Astrocyte (in vitro differentiated cells and primary cell): ENCODE data around the gene USO1. TPM values are rescaled to one million over a fixed set of nuclear protein-coding genes. Genes with fewer than 3 reads are reported as not detected.

Experiments
- DNase-seq: peaks from one replicate; pipeline ENCODE4 v3.0.0-alpha.2; 2010; ENCODE audit warnings: low read depth
- FAIRE-seq: peaks from 2 replicates; lab custom pipeline; 2011; peaks lifted over from hg19 to GRCh38; lab: Jason Lieb, UNC
- H2AFZ ChIP-seq: 2 replicates; pipeline ENCODE4 v1.6.0; 2012; ENCODE audit warnings: low read depth, low read length, inconsistent platforms
- H3K27ac ChIP-seq: 2 replicates; pipeline ENCODE4 v1.5.1; 2011; ENCODE audit warnings: low read depth, low read length, inconsistent platforms
- H3K27me3 ChIP-seq: 2 replicates; pipeline ENCODE4 v1.6.0; 2011; ENCODE audit warnings: low read length, inconsistent platforms; ENCODE audit not compliant: insufficient read depth
- H3K36me3 ChIP-seq: 2 replicates; pipeline ENCODE4 v1.5.1; 2011; ENCODE audit warnings: low read length, inconsistent platforms; ENCODE audit not compliant: insufficient read depth
- H3K4me1 ChIP-seq: 2 replicates; pipeline ENCODE4 v1.5.1; 2011; ENCODE audit warnings: low read length, inconsistent platforms; ENCODE audit not compliant: insufficient read depth
- H3K4me2 ChIP-seq: 2 replicates; pipeline ENCODE4 v1.6.0; 2012; ENCODE audit warnings: low read length, inconsistent platforms
- H3K4me3 ChIP-seq: 2 replicates; pipeline ENCODE4 v1.5.1; 2011; ENCODE audit warnings: low read depth, mild to moderate bottlenecking, low read length, inconsistent platforms; ENCODE audit not compliant: insufficient read depth
- H3K79me2 ChIP-seq: 2 replicates; pipeline ENCODE4 v1.6.0; 2012; ENCODE audit warnings: mild to moderate bottlenecking, low read length, inconsistent platforms; ENCODE audit not compliant: insufficient read depth
- H3K9ac ChIP-seq: 2 replicates; pipeline ENCODE4 v1.6.0; 2012; ENCODE audit warnings: mild to moderate bottlenecking, low read length, inconsistent platforms
- H3K9me3 ChIP-seq: 2 replicates; pipeline ENCODE4 v1.5.1; 2012; ENCODE audit warnings: low read depth, mild to moderate bottlenecking, low read length, inconsistent platforms; ENCODE audit not compliant: insufficient read depth
- H4K20me1 ChIP-seq: 2 replicates; pipeline ENCODE4 v1.6.0; 2012; ENCODE audit warnings: low read length, inconsistent platforms; ENCODE audit not compliant: insufficient read depth
- H3K27ac Mint-ChIP-seq: one replicate; pipeline ENCODE4 v1.8.0; 2021; ENCODE audit warnings: mild to moderate bottlenecking, mixed read lengths; ENCODE audit not compliant: unreplicated experiment
- H3K27me3 Mint-ChIP-seq: one replicate; pipeline ENCODE4 v1.8.0; 2021; ENCODE audit warnings: low read depth, mixed read lengths; ENCODE audit not compliant: unreplicated experiment
- H3K36me3 Mint-ChIP-seq: one replicate; pipeline ENCODE4 v1.8.0; 2021; ENCODE audit warnings: low read depth, mixed read lengths; ENCODE audit not compliant: unreplicated experiment
- H3K4me1 Mint-ChIP-seq: one replicate; pipeline ENCODE4 v1.8.0; 2021; ENCODE audit warnings: low read depth, mixed read lengths; ENCODE audit not compliant: unreplicated experiment
- H3K4me3 Mint-ChIP-seq: one replicate; pipeline ENCODE4 v1.8.0; 2021; ENCODE audit warnings: mild to moderate bottlenecking, moderate library complexity, mixed read lengths; ENCODE audit not compliant: unreplicated experiment
- H3K9me3 Mint-ChIP-seq: one replicate; pipeline ENCODE4 v1.8.0; 2021; ENCODE audit warnings: mild to moderate bottlenecking, mixed read lengths; ENCODE audit not compliant: unreplicated experiment
- EZH2 ChIP-seq: IDR thresholded peaks from 2 replicates; pipeline ENCODE4 v1.6.1; 2012; ENCODE audit warnings: mild to moderate bottlenecking, low read length, inconsistent platforms; ENCODE audit not compliant: insufficient read depth
- total RNA-seq: library from RNA; stranded (reverse); gene quantifications from 2 replicates; pipeline ENCODE4 v1.2.1, GENCODE V29; 2021
- TF ChIP-seq, protein P1 (sequence below): IDR thresholded peaks from 2 replicates; pipeline ENCODE4 v1.5.1; 2011; ENCODE audit warnings: low read depth, mild to moderate bottlenecking, inconsistent platforms, low read length, moderate library complexity; ENCODE audit not compliant: insufficient read depth

The USO1 gene
- total RNA-seq, 1 donor from 2014 or later, result 104 TPM

DNA sequence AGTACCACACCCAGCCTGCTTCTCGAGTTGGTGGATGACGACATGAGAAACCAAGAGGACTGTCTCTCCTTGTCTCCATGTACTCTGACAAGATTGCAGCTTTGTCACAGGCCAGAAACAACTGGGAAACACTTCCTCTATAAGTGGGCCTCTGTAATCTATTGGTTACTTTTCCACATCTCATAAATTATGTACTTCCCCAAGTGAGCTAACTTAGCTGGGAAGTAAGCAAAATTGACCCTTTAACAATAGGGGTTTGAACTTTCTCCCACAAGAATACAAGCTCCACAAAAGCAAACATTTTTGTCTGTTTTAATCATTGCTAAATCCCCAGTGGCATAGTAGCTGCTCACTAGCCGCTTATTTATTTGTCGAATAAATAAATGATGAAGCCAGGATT lies 14.1 kb upstream of the USO1 start:
- no peak overlapping the region for H3K27ac Mint-ChIP-seq
- TF ChIP-seq EZH2, result no peak
- TF ChIP-seq, protein P1, sequence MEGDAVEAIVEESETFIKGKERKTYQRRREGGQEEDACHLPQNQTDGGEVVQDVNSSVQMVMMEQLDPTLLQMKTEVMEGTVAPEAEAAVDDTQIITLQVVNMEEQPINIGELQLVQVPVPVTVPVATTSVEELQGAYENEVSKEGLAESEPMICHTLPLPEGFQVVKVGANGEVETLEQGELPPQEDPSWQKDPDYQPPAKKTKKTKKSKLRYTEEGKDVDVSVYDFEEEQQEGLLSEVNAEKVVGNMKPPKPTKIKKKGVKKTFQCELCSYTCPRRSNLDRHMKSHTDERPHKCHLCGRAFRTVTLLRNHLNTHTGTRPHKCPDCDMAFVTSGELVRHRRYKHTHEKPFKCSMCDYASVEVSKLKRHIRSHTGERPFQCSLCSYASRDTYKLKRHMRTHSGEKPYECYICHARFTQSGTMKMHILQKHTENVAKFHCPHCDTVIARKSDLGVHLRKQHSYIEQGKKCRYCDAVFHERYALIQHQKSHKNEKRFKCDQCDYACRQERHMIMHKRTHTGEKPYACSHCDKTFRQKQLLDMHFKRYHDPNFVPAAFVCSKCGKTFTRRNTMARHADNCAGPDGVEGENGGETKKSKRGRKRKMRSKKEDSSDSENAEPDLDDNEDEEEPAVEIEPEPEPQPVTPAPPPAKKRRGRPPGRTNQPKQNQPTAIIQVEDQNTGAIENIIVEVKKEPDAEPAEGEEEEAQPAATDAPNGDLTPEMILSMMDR, result no peak
- no peaks in the 10 kb centered on the region for H3K9me3 Mint-ChIP-seq
- H3K79me2 ChIP-seq, result peaks cover 2% of the 10 kb centered on the region
- H3K4me3 Mint-ChIP-seq, result no peak overlapping the region
- peaks cover 13% of the 10 kb centered on the region for H3K4me1 Mint-ChIP-seq
- H3K27ac ChIP-seq, result no peak overlapping the region
- no peak overlapping the region for H2AFZ ChIP-seq
- H3K27me3 Mint-ChIP-seq, result no peaks in the 10 kb centered on the region
- H3K27me3 ChIP-seq, result no peaks in the 10 kb centered on the region
- no peak overlapping the region for H3K4me2 ChIP-seq
- H3K4me1 ChIP-seq, result peaks cover 7% of the 10 kb centered on the region
- H4K20me1 ChIP-seq, result peaks cover 21% of the 10 kb centered on the region
- no peak overlapping the region for H3K4me3 ChIP-seq
- FAIRE-seq (no peak), DNase-seq (peak; percentile 45)
- no peaks in the 10 kb centered on the region for H3K9me3 ChIP-seq
- no peak overlapping the region for H3K9ac ChIP-seq
- H3K36me3 Mint-ChIP-seq, result peaks cover 7% of the 10 kb centered on the region
- no peaks in the 10 kb centered on the region for H3K36me3 ChIP-seq

DNA sequence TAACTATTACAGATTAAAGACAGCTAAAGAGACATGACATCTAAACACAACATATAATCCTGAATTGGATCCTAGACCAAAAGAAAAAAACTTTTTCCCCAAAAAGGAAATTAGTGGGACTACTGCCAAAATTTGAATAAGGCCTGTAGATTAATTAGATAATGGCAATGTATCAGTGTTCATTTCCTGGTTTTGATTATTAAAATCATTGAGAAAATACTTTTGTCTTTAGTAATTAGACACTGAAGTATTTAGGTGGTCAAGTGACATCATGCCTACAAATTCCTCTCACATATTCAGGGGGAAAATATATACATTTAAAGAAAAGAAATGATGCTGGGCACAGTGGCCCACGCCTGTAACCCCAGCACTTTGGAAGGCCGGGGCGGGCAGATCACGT lies 10.4 kb upstream of the USO1 start:
- no peak for TF ChIP-seq EZH2
- TF ChIP-seq, protein P1, result no peak
- Mint-ChIP-seq H3K27ac (peak overlapping the region; percentile 47), H3K36me3 (peaks cover 10% of the 10 kb centered on the region), H3K27me3 (no peaks in the 10 kb centered on the region), H3K4me3 (no peak overlapping the region), H3K9me3 (no peaks in the 10 kb centered on the region), H3K4me1 (peaks cover 26% of the 10 kb centered on the region)
- Histone ChIP-seq H3K79me2 (peaks cover 6% of the 10 kb centered on the region), H3K27ac (no peak overlapping the region), H4K20me1 (peaks cover 14% of the 10 kb centered on the region), H2AFZ (no peak overlapping the region), H3K36me3 (no peaks in the 10 kb centered on the region), H3K9ac (no peak overlapping the region), H3K9me3 (no peaks in the 10 kb centered on the region), H3K27me3 (no peaks in the 10 kb centered on the region), H3K4me3 (no peak overlapping the region), H3K4me1 (peaks cover 13% of the 10 kb centered on the region), H3K4me2 (no peak overlapping the region)
- FAIRE-seq (peak; percentile 23), DNase-seq (no peak)

DNA sequence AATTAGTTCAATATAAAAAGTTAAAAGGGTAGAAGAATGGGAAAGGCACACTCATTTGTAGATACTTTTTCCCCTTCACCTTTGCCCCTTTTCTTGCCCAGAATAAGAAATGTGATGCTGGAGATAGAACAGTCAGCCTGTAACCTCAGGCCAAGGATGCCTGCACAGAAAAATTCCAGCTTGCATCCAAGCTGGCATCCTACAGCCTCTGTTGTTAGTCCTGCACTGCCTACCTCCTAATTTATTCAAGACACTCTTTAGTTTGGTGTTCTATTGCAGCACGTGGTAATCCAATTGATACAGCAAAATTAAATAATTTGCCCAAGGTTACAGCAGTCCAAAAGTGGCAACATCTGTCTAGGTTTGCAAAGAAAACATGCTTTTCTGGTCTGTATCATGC lies 9.7 kb upstream of the USO1 start:
- Histone ChIP-seq H3K4me2 (peak overlapping the region; percentile 68), H3K36me3 (no peaks in the 10 kb centered on the region), H3K9me3 (no peaks in the 10 kb centered on the region), H3K9ac (peak overlapping the region; percentile 40), H3K79me2 (peaks cover 6% of the 10 kb centered on the region), H3K27me3 (no peaks in the 10 kb centered on the region), H2AFZ (no peak overlapping the region), H3K4me1 (peaks cover 13% of the 10 kb centered on the region), H3K27ac (no peak overlapping the region), H4K20me1 (peaks cover 14% of the 10 kb centered on the region), H3K4me3 (no peak overlapping the region)
- DNase-seq, result no peak
- H3K36me3 Mint-ChIP-seq, result peaks cover 9% of the 10 kb centered on the region
- peak overlapping the region; percentile 47 for H3K27ac Mint-ChIP-seq
- no peak for FAIRE-seq
- H3K4me1 Mint-ChIP-seq, result peaks cover 24% of the 10 kb centered on the region
- H3K27me3 Mint-ChIP-seq, result no peaks in the 10 kb centered on the region
- TF ChIP-seq, protein P1, result no peak
- no peak for TF ChIP-seq EZH2
- H3K4me3 Mint-ChIP-seq, result no peak overlapping the region
- H3K9me3 Mint-ChIP-seq, result no peaks in the 10 kb centered on the region
